ENCODE data around the gene SLC49A3.

Gene SLC49A3

DNA sequence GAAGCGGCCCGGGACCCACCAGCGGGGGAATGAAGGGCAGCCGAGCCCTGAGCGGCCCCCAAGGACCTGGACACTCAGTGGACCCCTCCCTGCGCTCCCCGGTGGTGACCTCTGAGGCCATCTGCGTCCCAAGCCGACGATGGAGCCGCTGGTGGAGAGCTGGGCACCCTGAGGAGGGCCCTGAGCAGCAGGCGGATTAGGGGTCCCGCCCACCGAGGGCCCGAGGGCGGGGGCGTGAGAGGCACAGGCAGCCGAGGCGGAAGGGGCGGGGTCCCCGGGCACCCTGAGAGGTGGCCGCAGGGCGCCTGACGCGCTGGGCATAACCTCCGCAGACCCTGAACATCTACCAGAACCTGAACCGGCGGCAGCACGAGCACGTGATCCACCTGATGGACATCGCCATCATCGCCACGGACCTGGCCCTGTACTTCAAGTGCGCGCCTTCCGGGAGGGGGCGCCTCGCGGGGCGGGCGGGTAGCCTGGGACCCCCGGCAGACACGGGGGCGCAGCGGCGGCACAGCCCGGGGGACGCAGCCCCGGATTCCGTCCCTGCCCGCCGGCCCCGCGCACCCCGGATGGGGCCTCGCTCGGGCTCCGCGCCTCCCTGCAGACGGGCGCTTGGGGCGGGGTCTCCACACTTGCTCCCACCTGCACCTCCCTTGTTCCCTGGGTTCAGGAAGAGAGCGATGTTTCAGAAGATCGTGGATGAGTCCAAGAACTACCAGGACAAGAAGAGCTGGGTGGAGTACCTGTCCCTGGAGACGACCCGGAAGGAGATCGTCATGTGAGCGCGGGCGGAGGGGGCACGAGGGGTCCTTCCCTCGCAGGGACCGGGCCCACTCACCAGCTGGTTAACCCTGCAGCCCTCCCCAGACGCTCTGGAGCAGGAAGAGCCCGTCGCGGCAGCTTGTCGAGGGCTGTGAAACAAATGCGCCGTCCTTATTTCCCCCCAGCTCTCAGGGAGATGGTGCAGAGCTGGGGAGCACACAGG, 25.2 kb downstream of the SLC49A3 start:
- peak overlapping the region; percentile 97 for H2AFZ ChIP-seq (ENCODE audit: low read length)
- peak overlapping the region; percentile 96 for H3K4me3 ChIP-seq (ENCODE audit: low read length, poor library complexity, severe bottlenecking)

DNA sequence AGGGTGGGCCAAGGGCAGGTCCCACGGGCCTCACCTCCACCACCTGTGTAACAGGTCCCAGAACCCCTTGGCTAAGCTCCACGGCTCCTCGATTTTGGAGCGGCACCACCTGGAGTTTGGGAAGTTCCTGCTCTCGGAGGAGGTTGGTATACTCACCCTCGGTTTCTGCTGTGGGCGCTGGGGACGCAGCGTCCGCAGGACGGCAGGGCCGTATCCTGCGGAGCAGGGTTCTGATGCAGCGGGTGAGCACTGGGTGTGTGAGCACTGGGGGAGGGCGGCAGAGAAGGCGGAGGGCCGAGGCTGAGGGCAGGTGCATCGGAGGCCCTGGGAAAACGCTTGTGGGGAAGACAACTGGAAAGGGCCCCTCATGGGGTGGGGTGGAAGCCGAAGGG, 25.9 kb downstream of the SLC49A3 start:
- Histone ChIP-seq H3K79me2 (ENCODE audit: insufficient read depth, low read length) (peaks cover 13% of the 10 kb centered on the region; the same call in 1 of the 2 replicates), H3K27me3 (ENCODE audit: insufficient read depth, low read length, poor library complexity, severe bottlenecking) (no peaks in the 10 kb centered on the region), H3K4me3 (ENCODE audit: low read length, poor library complexity, severe bottlenecking) (peak overlapping the region; percentile 96), H3K4me1 (ENCODE audit: insufficient read depth, low read length, poor library complexity, severe bottlenecking) (peaks cover 14% of the 10 kb centered on the region), H3K9me3 (ENCODE audit: insufficient read depth, low read depth, low read length) (no peaks in the 10 kb centered on the region), H3K9me2 (replicated peaks; ENCODE audit: low read depth, low read length) (no peaks in the 10 kb centered on the region), H3F3A (ENCODE audit: low read depth) (no peaks in the 10 kb centered on the region), H3K9ac (ENCODE audit: low read depth, low read length, poor library complexity, severe bottlenecking) (peak overlapping the region; percentile 95), H3K4me2 (ENCODE audit: low read depth, low read length, poor library complexity, severe bottlenecking) (peak overlapping the region; percentile 86), H2AFZ (ENCODE audit: low read length) (peak overlapping the region; percentile 97), H3K36me3 (ENCODE audit: insufficient read depth, low read length) (no peaks in the 10 kb centered on the region), H4K20me1 (ENCODE audit: insufficient read depth, low read length, poor library complexity, severe bottlenecking) (no peaks in the 10 kb centered on the region)
- TF ChIP-seq, protein P1, sequence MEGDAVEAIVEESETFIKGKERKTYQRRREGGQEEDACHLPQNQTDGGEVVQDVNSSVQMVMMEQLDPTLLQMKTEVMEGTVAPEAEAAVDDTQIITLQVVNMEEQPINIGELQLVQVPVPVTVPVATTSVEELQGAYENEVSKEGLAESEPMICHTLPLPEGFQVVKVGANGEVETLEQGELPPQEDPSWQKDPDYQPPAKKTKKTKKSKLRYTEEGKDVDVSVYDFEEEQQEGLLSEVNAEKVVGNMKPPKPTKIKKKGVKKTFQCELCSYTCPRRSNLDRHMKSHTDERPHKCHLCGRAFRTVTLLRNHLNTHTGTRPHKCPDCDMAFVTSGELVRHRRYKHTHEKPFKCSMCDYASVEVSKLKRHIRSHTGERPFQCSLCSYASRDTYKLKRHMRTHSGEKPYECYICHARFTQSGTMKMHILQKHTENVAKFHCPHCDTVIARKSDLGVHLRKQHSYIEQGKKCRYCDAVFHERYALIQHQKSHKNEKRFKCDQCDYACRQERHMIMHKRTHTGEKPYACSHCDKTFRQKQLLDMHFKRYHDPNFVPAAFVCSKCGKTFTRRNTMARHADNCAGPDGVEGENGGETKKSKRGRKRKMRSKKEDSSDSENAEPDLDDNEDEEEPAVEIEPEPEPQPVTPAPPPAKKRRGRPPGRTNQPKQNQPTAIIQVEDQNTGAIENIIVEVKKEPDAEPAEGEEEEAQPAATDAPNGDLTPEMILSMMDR (conservative IDR thresholded peaks at IDR 0.05; ENCODE audit: low read length): no peak

More for the DNA sequence above, 25.2 kb downstream of the SLC49A3 start:
- Histone ChIP-seq H3K36me3 (ENCODE audit: insufficient read depth, low read length) (no peaks in the 10 kb centered on the region), H3K9me3 (ENCODE audit: insufficient read depth, low read depth, low read length) (no peaks in the 10 kb centered on the region), H3K9me2 (replicated peaks; ENCODE audit: low read depth, low read length) (no peaks in the 10 kb centered on the region), H3F3A (ENCODE audit: low read depth) (no peaks in the 10 kb centered on the region), H3K27me3 (ENCODE audit: insufficient read depth, low read length, poor library complexity, severe bottlenecking) (no peaks in the 10 kb centered on the region), H3K79me2 (ENCODE audit: insufficient read depth, low read length) (peaks cover 13% of the 10 kb centered on the region; the same call in 1 of the 2 replicates), H3K4me1 (ENCODE audit: insufficient read depth, low read length, poor library complexity, severe bottlenecking) (peaks cover 14% of the 10 kb centered on the region), H3K9ac (ENCODE audit: low read depth, low read length, poor library complexity, severe bottlenecking) (peak overlapping the region; percentile 95), H3K4me2 (ENCODE audit: low read depth, low read length, poor library complexity, severe bottlenecking) (peak overlapping the region; percentile 86), H4K20me1 (ENCODE audit: insufficient read depth, low read length, poor library complexity, severe bottlenecking) (no peaks in the 10 kb centered on the region)
- TF ChIP-seq EZH2phosphoT487 (IDR thresholded peaks at IDR 0.05; ENCODE audit: borderline replicate concordance): no peak
- TF ChIP-seq, protein P1 (conservative IDR thresholded peaks at IDR 0.05; ENCODE audit: low read length): peak; percentile 33

DNA sequence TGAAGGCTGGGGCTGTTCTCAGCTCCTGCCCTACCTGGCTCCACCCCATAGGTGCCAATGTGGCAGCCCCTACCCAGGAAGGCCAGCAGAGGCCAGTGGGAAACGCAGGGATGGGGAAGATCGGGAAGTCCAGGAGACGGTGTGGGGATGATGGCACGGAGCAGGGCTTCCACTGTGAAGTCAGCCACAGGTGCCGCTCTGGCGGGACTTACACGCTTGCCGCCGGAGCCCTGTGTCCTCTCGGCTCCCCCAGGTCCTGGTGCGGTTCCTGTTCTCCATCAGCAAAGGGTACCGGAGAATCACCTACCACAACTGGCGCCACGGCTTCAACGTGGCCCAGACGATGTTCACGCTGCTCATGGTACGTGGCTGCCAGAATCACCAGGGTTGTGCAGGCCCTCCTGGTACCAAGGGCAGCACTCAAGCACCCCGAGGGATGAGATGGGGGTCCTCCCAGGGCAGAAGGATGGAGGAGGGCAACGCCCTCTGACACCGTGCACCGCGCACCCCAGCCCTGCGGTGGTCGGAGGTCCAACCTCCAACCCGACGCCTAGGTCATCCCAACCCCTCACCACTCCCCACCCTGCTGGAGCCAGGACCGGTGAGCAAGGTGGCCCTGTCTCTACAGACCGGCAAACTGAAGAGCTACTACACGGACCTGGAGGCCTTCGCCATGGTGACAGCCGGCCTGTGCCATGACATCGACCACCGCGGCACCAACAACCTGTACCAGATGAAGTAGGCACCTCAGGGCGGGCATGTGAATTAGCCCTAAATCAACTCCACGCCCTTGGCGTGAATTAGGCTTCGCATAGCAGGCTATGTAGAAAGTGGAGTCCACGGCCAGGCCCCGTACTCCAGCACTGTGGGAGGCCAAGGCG, 26.8 kb downstream of the SLC49A3 start:
- Histone ChIP-seq H2AFZ (ENCODE audit: low read length) (no peak overlapping the region), H3K4me3 (ENCODE audit: low read length, poor library complexity, severe bottlenecking) (no peak overlapping the region), H3K9me3 (ENCODE audit: insufficient read depth, low read depth, low read length) (no peaks in the 10 kb centered on the region), H3F3A (ENCODE audit: low read depth) (no peaks in the 10 kb centered on the region), H3K79me2 (ENCODE audit: insufficient read depth, low read length) (peaks cover 13% of the 10 kb centered on the region; the same call in 1 of the 2 replicates), H3K4me2 (ENCODE audit: low read depth, low read length, poor library complexity, severe bottlenecking) (no peak overlapping the region), H3K9me2 (replicated peaks; ENCODE audit: low read depth, low read length) (no peaks in the 10 kb centered on the region), H4K20me1 (ENCODE audit: insufficient read depth, low read length, poor library complexity, severe bottlenecking) (no peaks in the 10 kb centered on the region), H3K4me1 (ENCODE audit: insufficient read depth, low read length, poor library complexity, severe bottlenecking) (peaks cover 14% of the 10 kb centered on the region), H3K27me3 (ENCODE audit: insufficient read depth, low read length, poor library complexity, severe bottlenecking) (no peaks in the 10 kb centered on the region), H3K9ac (ENCODE audit: low read depth, low read length, poor library complexity, severe bottlenecking) (no peak overlapping the region), H3K36me3 (ENCODE audit: insufficient read depth, low read length) (no peaks in the 10 kb centered on the region)
- TF ChIP-seq EZH2phosphoT487 (IDR thresholded peaks at IDR 0.05; ENCODE audit: borderline replicate concordance): no peak
- TF ChIP-seq, protein P1 (conservative IDR thresholded peaks at IDR 0.05; ENCODE audit: low read length): no peak
